Neuronal stem cell (in vitro differentiated cells): ENCODE data around the gene SPRR4.
"Not testable (repeated sequence)": the region's sequence is repeated elsewhere in the genome, so short reads cannot be mapped to it uniquely, and the experiment has no call there.

Source experiments
- DNase-seq: peaks from one replicate; pipeline ENCODE4 v3.0.0-alpha.2; 2013; ENCODE audit warnings: low spot score
- H2AFZ ChIP-seq: one replicate; pipeline ENCODE4 v1.6.1; 2013; ENCODE audit warnings: mild to moderate bottlenecking, low read length, inconsistent platforms
- H2AK5ac ChIP-seq: 2 replicates; pipeline ENCODE4 v1.6.1; 2013; ENCODE audit warnings: low read depth, mild to moderate bottlenecking, inconsistent platforms, low read length, moderate library complexity, mixed read lengths
- H2BK120ac ChIP-seq: 2 replicates; pipeline ENCODE4 v1.6.1; 2013; ENCODE audit warnings: low read depth, mild to moderate bottlenecking, inconsistent platforms, low read length, moderate library complexity, mixed read lengths
- H2BK12ac ChIP-seq: one replicate; pipeline ENCODE4 v1.6.1; 2013; ENCODE audit warnings: low read length, inconsistent platforms
- H2BK15ac ChIP-seq: 2 replicates; pipeline ENCODE4 v1.6.1; 2013; ENCODE audit warnings: mild to moderate bottlenecking, low read length, inconsistent platforms, mixed read lengths
- H2BK5ac ChIP-seq: one replicate; pipeline ENCODE4 v1.6.1; 2013; ENCODE audit warnings: inconsistent platforms, mild to moderate bottlenecking, low read length, moderate library complexity
- H3K14ac ChIP-seq: one replicate; pipeline ENCODE4 v1.6.1; 2013; ENCODE audit warnings: low read length, inconsistent platforms
- H3K18ac ChIP-seq: 2 replicates; pipeline ENCODE4 v1.6.1; 2013; ENCODE audit warnings: low read length, inconsistent platforms
- H3K23ac ChIP-seq: 2 replicates; pipeline ENCODE4 v1.6.1; 2013; ENCODE audit warnings: low read depth, mild to moderate bottlenecking, mixed read lengths, low read length, inconsistent platforms; ENCODE audit not compliant: poor library complexity
- H3K27ac ChIP-seq: replicated peaks from 3 replicates; pipeline ENCODE4 v1.5.1; 2013; ENCODE audit warnings: low read length, inconsistent platforms
- H3K27me3 ChIP-seq, 3 experiments: 2 replicates each; pipeline ENCODE4 v1.6.1; 2013; ENCODE audit warnings: low read length in 3 of 3, mild to moderate bottlenecking in 2 of 3, inconsistent platforms in 1 of 3, low read depth in 1 of 3, mixed read lengths in 1 of 3, moderate library complexity in 1 of 3; ENCODE audit not compliant: control insufficient read depth in 3 of 3, insufficient read depth in 3 of 3
- H3K36me3 ChIP-seq, 2 donors: replicated peaks in 1 of 2; 2 replicates each; pipeline ENCODE4 v1.6.1; 2013; ENCODE audit warnings: low read length in 2 of 2; ENCODE audit not compliant: control insufficient read depth in 2 of 2, insufficient read depth in 2 of 2
- H3K4ac ChIP-seq: 2 replicates; pipeline ENCODE4 v1.6.1; 2013; ENCODE audit warnings: inconsistent platforms, mild to moderate bottlenecking, low read length, moderate library complexity
- H3K4me1 ChIP-seq, 2 donors: 1 replicate in 1 of 2; 2 replicates in 1 of 2; pipeline ENCODE4 v1.6.1; 2013; ENCODE audit warnings: low read length in 2 of 2, low read depth in 1 of 2; ENCODE audit not compliant: control insufficient read depth in 2 of 2, insufficient read depth in 1 of 2
- H3K4me2 ChIP-seq: one replicate; pipeline ENCODE4 v1.6.1; 2013; ENCODE audit warnings: mild to moderate bottlenecking, low read length, inconsistent platforms; ENCODE audit not compliant: insufficient read depth, poor library complexity, severe bottlenecking
- H3K4me3 ChIP-seq, 2 donors: 2 replicates each; pipeline ENCODE4 v1.5.1; 2013; ENCODE audit warnings: low read length in 2 of 2, mild to moderate bottlenecking in 2 of 2, inconsistent platforms in 1 of 2, moderate library complexity in 1 of 2
- H3K79me1 ChIP-seq: one replicate; pipeline ENCODE4 v1.6.1; 2013; ENCODE audit warnings: low read depth, mild to moderate bottlenecking, inconsistent platforms, low read length, moderate library complexity
- H3K9ac ChIP-seq: one replicate; pipeline ENCODE4 v1.6.1; 2013; ENCODE audit warnings: mild to moderate bottlenecking, low read depth, low read length, inconsistent platforms; ENCODE audit not compliant: poor library complexity
- H3K9me3 ChIP-seq, 2 donors: replicated peaks in 1 of 2; 2 replicates each; pipeline versions ENCODE3 to v1.6.1; 2013; ENCODE audit warnings: low read length in 2 of 2, mild to moderate bottlenecking in 2 of 2, inconsistent platforms in 1 of 2, low read depth in 1 of 2, mixed read lengths in 1 of 2, moderate library complexity in 1 of 2; ENCODE audit not compliant: control insufficient read depth in 2 of 2, insufficient read depth in 1 of 2
- H4K8ac ChIP-seq: one replicate; pipeline ENCODE4 v1.6.1; 2013; ENCODE audit warnings: low read depth, mild to moderate bottlenecking, inconsistent platforms, low read length, moderate library complexity
- H4K91ac ChIP-seq: one replicate; pipeline ENCODE4 v1.6.1; 2013; ENCODE audit warnings: low read length, low read depth, mild to moderate bottlenecking, inconsistent platforms; ENCODE audit not compliant: poor library complexity
- WGBS, 2 donors: extraction: QIAGEN DNeasy Blood & Tissue Kit; methylation state at CpG; one replicate each; pipeline ENCODE4 v1.1.7; 2013; ENCODE audit warnings: missing lambda C conversion rate in 2 of 2, mixed read lengths in 1 of 2; ENCODE audit not compliant: insufficient read length in 2 of 2, insufficient replicate concordance in 1 of 2; ENCODE audit errors: extremely low coverage in 2 of 2; 5-methylcytosine and 5-hydroxymethylcytosine counted together

Gene SPRR4

DNA sequence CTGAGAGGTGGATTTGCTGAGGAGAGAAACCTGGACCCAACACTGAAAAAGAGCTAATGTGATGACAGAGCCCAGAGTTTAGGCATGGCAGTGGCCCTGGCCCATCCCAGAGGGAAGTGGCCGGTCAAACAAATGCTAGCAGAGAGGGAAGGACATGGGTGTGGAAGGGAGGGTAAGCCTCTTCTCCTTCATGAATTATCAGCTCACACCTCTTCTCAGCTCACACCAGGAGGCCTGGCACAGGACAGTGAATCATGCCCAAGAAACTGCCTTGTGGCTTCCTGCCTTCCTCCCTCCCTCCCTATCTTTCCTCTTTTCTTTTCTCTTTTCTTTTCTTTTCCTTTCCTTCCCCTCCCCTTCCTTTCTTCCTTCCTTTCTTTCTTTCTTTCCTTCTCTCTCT lies 29.8 kb downstream of the SPRR4 start:
- Histone ChIP-seq H4K8ac (no peak overlapping the region), H3K4ac (no peak overlapping the region), H2BK5ac (no peak overlapping the region), H2AK5ac (no peak overlapping the region), H3K9ac (no peak overlapping the region), H2AFZ (no peak overlapping the region), H2BK12ac (no peak overlapping the region), H3K27me3 (no peaks in the 10 kb centered on the region), H3K4me1 (peaks cover 0 to 6% of the 10 kb centered on the region in 2 donors), H3K23ac (no peak overlapping the region), H3K4me3 (no peak overlapping the region), H2BK120ac (no peak overlapping the region), H3K4me2 (no peak overlapping the region), H3K14ac (no peak overlapping the region), H2BK15ac (no peak overlapping the region), H3K18ac (peak overlapping the region; percentile 30), H3K9me3 (no peaks in the 10 kb centered on the region), H3K27ac (no peak overlapping the region), H4K91ac (no peak overlapping the region), H3K36me3 (no peaks in the 10 kb centered on the region), H3K79me1 (no peaks in the 10 kb centered on the region)
- no peak for DNase-seq
- no CpG with 5 or more reads among the region's 1 CpG for whole genome bisulfite sequencing, 2 donors

GRCh38 chr1:153001382-153001781 lies 30.9 kb downstream of the SPRR4 start, which contains the start of gene SPRR3:
Gene SPRR3, plus strand, starts transcription at chr1:153001749. Its CDS starts 1,272 bp downstream, at chr1:153003021.
- H3K9ac ChIP-seq, result no peak within 1 kb of the TSS
- H3K27me3 ChIP-seq, result no peaks in the 10 kb centered on the region

DNA sequence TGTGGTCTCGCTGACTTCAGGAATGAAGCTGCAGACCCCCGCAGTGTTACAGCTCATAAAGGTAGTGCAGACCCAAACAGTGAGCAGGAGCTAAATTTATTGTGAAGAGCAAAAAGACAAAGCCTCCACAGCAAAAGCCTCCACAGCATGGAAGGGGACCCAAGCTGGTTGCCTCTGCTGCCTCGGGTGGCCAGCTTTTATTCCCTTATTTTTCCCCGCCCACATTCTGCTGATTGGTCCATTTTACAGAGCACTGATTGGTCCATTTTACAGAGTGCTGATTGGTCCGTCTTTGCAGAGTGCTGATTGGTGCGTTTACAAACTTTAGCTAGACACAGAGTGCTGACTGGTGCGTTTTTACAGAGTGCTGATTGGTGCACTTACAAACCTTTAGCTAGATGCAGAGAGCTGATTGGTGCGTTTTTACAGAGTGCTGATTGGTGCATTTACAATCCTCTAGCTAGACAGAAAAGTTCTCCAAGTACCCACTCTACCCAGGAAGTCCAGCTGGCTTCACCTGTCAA lies 40.8 kb downstream of the SPRR4 start:
- H3K79me1 ChIP-seq, H3K23ac ChIP-seq, H2BK15ac ChIP-seq, H3K36me3 ChIP-seq, H3K4me3 ChIP-seq, H3K9me3 ChIP-seq, H2AFZ ChIP-seq, H4K91ac ChIP-seq, H4K8ac ChIP-seq, H2BK12ac ChIP-seq, H2BK5ac ChIP-seq, DNase-seq, H2AK5ac ChIP-seq, H3K14ac ChIP-seq, H3K9ac ChIP-seq, H3K4me1 ChIP-seq, H3K27me3 ChIP-seq, H2BK120ac ChIP-seq, H3K18ac ChIP-seq, H3K27ac ChIP-seq, H3K4ac ChIP-seq, H3K4me2 ChIP-seq: not testable (repeated sequence)
- no CpG with 5 or more reads among the region's 8 CpGs for WGBS, 2 donors

More at GRCh38 chr1:153001382-153001781, 30.9 kb downstream of the SPRR4 start, which contains the start of gene SPRR3:
- Histone ChIP-seq H3K36me3 (no peaks in the 10 kb centered on the region), H4K91ac (no peak within 1 kb of the TSS), H3K4me2 (no peak within 1 kb of the TSS), H4K8ac (no peak within 1 kb of the TSS), H2BK12ac (no peak within 1 kb of the TSS), H3K14ac (no peak within 1 kb of the TSS), H3K18ac (no peak within 1 kb of the TSS), H2AK5ac (no peak within 1 kb of the TSS), H2AFZ (no peak within 1 kb of the TSS), H3K9me3 (no peaks in the 10 kb centered on the region), H3K4me1 (peaks cover 0 to 5% of the 10 kb centered on the region in 2 donors), H3K4me3 (no peak within 1 kb of the TSS), H3K4ac (no peak within 1 kb of the TSS), H2BK120ac (no peak within 1 kb of the TSS), H3K23ac (no peak within 1 kb of the TSS), H3K27ac (no peak within 1 kb of the TSS), H2BK15ac (no peak within 1 kb of the TSS), H3K79me1 (no peaks in the 10 kb centered on the region), H2BK5ac (no peak within 1 kb of the TSS)
- no peak for DNase-seq
- no CpG with 5 or more reads among the region's 2 CpGs for WGBS, 2 donors

DNA sequence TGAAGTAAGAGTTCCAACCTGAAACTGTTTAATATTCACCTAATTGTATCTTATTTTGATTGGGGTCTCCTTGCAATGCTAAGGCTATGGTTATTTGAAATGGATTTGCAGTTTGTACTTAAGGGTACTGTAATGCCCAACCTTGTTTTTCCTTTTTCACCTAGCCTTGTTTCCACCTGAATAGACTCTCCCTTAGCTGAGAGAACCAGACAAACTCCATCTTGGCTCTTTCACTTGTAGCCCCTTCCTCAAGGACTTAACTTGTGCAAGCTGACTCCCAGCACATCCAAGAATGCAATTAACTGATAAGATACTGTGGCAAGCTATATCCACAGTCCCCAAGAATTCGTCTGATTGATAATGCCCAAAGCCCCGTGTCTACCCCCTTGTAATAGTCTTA lies 51.4 kb downstream of the SPRR4 start:
- not testable (repeated sequence) for H3K36me3 ChIP-seq

More for the DNA sequence above, 51.4 kb downstream of the SPRR4 start:
- not testable (repeated sequence) for H3K14ac ChIP-seq, H2AFZ ChIP-seq, H4K8ac ChIP-seq, H3K4me3 ChIP-seq, H3K23ac ChIP-seq, H2BK120ac ChIP-seq, H2AK5ac ChIP-seq, H3K9ac ChIP-seq, H3K4me1 ChIP-seq, H2BK15ac ChIP-seq, H3K18ac ChIP-seq, H3K9me3 ChIP-seq, H3K4ac ChIP-seq, DNase-seq, H2BK5ac ChIP-seq, H3K4me2 ChIP-seq, H3K27me3 ChIP-seq, H3K79me1 ChIP-seq, H3K27ac ChIP-seq, H4K91ac ChIP-seq, H2BK12ac ChIP-seq
- no CpG with 5 or more reads among the region's 2 CpGs for WGBS, 2 donors
